ENCODE data around the gene ERBB4.

DNA sequence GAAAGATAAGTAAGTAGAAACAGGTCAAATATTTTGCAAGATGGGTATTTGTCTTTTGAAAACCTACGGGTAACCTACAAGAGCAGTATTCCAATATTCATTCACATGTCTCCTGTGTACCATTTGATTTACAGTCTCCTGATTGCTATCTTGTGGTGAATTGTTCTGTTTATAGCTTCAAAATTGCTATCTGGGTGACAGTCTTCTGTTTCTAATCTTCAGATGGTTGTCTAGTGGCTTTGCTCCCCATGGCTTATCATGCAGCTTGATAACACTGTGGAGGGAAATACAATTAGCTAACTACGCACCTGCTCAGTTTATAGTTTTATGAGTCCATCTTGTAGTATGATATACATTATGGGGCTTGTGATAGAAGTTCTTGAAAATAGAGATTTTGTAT, 1165.4 kb downstream of the ERBB4 start:
- TF ChIP-seq, protein P1, sequence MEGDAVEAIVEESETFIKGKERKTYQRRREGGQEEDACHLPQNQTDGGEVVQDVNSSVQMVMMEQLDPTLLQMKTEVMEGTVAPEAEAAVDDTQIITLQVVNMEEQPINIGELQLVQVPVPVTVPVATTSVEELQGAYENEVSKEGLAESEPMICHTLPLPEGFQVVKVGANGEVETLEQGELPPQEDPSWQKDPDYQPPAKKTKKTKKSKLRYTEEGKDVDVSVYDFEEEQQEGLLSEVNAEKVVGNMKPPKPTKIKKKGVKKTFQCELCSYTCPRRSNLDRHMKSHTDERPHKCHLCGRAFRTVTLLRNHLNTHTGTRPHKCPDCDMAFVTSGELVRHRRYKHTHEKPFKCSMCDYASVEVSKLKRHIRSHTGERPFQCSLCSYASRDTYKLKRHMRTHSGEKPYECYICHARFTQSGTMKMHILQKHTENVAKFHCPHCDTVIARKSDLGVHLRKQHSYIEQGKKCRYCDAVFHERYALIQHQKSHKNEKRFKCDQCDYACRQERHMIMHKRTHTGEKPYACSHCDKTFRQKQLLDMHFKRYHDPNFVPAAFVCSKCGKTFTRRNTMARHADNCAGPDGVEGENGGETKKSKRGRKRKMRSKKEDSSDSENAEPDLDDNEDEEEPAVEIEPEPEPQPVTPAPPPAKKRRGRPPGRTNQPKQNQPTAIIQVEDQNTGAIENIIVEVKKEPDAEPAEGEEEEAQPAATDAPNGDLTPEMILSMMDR (IDR thresholded peaks at IDR 0.05), result no peak
- TF ChIP-seq POLR2AphosphoS5 (IDR thresholded peaks at IDR 0.05), result no peak

Measured in breast epithelium (tissue), 3 donors.